Epidermal melanocyte (primary cell): Measurements from ENCODE around the gene ATP5ME.
"Not testable (repeated sequence)": the region's sequence is repeated elsewhere in the genome, so short reads cannot be mapped to it uniquely, and the experiment has no call there.

Source experiments
- DNase-seq: peaks from one replicate; pipeline ENCODE4 v3.0.0; 2011; ENCODE audit warnings: low spot score; ENCODE audit not compliant: insufficient read length

The ATP5ME gene

GRCh38 chr4:669806-670559 is 4.1 kb downstream of the ATP5ME start:
- DNase-seq: not testable (repeated sequence)

- DNase-seq: not testable (repeated sequence)
These were observed 5.9 kb downstream of the ATP5ME start for GRCh38 chr4:668219-668618.

GRCh38 chr4:667545-667925 is 6.5 kb downstream of the ATP5ME start:
- no peak for DNase-seq

GRCh38 chr4:666822-667544 is 7.1 kb downstream of the ATP5ME start:
- DNase-seq: no peak

GRCh38 chr4:666436-666810 is 7.7 kb downstream of the ATP5ME start:
- no peak for DNase-seq

- DNase-seq: no peak
These were observed 8.2 kb downstream of the ATP5ME start for GRCh38 chr4:665751-666435.

- no peak for DNase-seq
These were observed 8.7 kb downstream of the ATP5ME start for GRCh38 chr4:665381-665750.

GRCh38 chr4:664713-665231 is 9.3 kb downstream of the ATP5ME start:
- DNase-seq: no peak

- DNase-seq: no peak
These were observed 10.3 kb downstream of the ATP5ME start for GRCh38 chr4:663438-664428.

GRCh38 chr4:663046-663437 is 11.0 kb downstream of the ATP5ME start:
- no peak for DNase-seq

- DNase-seq: no peak
These were observed 12.0 kb downstream of the ATP5ME start for GRCh38 chr4:661881-662761.

- no peak for DNase-seq
These were observed 12.8 kb downstream of the ATP5ME start for GRCh38 chr4:661231-661630.

- no peak for DNase-seq
These were observed 13.7 kb downstream of the ATP5ME start for GRCh38 chr4:660401-660800.

- DNase-seq: no peak
These were observed 14.2 kb downstream of the ATP5ME start for GRCh38 chr4:659851-660250.

- DNase-seq: no peak
These were observed 15.1 kb downstream of the ATP5ME start for GRCh38 chr4:658681-659667.

- no peak for DNase-seq
These were observed 16.0 kb downstream of the ATP5ME start for GRCh38 chr4:657834-658667.

- no peak for DNase-seq
These were observed 16.7 kb downstream of the ATP5ME start for GRCh38 chr4:657338-657833.
